HG02938 (cell line): ENCODE data around the gene SP5.
"Not testable (repeated sequence)": the region's sequence is repeated elsewhere in the genome, so short reads cannot be mapped to it uniquely, and the experiment has no call there.

Source experiments
- ATAC-seq: cut with Tn5 transposase; IDR thresholded peaks from one replicate; pipeline ENCODE4 v1.9.1; 2021; ENCODE audit warnings: mild to moderate bottlenecking, moderate library complexity; ENCODE audit not compliant: unreplicated experiment

The SP5 gene

DNA sequence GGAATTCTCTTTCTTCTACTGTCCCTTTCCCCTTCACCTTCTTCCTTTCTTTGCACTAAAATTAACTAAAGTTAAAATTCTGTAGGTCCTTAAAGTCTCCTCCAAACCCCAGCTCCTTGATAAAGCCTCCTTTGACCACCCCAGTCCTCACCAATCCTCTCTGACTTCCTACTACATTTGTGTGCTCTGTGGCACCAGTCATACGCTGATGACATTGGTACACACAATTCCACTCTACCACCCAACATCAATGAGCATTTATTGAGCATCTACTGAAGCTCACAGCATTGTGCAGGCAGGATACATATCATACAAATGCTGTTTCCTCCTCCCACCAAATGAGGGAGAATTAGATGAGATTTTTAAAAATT, 4.5 kb upstream of the SP5 start:
- no peak for ATAC-seq

DNA sequence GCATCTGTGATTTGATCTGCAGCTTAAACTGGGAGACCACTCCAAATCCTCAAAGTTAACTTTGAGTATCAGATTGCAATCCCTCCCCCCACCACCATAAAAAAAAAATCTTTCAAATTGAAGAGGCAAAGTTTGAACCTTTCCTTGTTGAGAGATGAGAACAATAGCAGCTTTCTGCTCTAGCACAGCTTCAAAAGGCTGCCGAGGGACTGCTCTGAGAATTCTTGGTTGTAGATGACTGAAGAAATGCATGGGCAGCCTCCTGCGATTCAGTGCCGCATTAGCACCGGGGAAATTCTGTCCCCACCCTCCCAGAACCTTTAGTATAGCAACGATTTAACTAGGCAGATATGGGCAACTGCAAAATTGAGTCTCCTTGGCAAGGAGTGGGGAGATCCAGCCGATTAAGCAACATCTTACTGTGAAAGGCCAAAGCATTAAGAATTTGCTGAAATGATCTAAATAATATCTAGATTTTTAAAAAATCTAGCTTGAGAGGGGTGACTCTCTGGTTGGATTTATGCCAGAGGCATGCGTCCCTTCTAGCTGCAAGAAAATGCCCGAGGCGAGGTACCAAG, 3.9 kb upstream of the SP5 start:
- ATAC-seq, result no peak

DNA sequence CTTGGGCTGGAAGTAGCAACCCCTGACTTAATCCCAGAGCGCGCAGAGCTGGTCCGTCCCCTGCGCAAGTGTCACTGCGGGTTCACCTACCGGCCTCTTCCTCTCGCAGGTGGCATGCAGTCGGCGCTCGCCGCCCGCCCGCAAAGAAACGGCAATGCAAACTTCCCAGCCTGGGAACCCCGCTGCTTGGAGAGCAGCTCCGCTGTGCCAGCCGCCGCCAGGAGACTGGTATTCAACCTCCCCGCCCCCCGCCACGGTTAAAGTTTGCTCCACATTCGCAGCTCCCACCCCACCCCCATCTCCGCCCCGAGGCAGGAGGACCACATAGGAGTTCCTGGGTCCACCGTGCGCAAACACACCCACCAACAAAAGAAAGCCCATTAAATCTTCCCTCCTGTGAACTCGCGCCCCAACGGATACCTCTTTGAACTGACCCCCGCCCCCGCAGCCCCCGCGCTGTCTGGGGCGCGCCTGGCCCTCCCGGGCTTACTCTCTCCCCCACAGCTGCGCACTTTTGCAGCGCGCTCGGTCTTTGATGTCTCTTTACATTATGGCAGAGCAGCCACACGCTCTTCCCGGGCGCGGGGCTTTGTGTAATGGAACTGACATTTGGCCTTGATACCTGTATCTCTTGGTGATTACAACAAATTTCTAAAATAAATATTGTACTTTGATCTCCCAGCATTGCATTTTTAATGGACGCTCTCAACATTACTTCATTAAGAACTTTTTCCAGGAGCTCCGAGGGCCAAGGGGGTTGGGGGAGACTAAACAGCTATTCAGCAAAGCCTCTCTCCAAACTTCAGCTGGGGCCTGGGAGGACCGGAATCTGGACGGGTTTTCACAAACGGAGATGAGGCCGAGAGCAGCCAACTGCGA, 3.1 kb upstream of the SP5 start:
- ATAC-seq, result no peak

DNA sequence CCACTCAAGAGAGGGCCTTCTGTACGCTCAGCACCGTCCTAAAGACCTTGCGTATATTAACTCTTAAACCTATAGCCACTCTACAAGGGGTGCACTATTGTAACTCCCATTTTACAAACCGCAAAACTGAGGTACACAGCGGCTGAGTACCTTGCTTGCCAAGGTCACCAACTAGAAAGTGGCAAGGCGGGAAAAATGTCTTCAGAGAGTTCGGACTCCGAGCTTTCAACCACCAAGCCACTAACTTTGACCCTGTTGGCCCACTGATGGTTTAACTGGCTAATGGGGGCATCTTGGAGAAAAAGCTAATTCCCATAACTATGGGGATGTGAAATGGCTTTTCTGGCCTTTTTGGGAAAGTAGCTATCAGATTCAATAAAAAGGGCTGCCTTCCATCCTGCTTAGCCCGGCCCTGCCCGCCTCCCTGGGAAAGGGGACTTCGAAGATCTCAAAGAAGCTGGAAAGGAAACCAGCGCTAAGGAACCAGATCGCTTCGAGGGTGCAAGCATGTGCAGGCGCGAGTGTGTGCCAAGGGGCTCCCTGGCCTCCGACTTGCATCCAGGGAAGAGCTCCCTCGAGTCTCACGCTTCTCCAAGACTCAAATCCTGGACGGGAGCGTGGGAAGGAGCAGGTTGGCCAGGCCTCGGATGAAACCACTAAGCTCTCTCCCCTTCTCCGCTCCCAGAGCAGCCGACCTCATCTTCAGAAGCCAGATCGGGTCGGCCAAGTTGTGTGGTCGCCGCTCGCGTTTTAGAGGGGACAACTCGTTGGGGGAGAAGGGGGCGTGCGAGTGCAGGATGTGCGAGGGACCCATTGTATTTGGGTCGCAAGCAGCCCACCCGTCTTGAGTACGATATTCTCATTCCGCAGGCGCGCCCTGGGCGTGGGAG, 2.2 kb upstream of the SP5 start:
- no peak for ATAC-seq

DNA sequence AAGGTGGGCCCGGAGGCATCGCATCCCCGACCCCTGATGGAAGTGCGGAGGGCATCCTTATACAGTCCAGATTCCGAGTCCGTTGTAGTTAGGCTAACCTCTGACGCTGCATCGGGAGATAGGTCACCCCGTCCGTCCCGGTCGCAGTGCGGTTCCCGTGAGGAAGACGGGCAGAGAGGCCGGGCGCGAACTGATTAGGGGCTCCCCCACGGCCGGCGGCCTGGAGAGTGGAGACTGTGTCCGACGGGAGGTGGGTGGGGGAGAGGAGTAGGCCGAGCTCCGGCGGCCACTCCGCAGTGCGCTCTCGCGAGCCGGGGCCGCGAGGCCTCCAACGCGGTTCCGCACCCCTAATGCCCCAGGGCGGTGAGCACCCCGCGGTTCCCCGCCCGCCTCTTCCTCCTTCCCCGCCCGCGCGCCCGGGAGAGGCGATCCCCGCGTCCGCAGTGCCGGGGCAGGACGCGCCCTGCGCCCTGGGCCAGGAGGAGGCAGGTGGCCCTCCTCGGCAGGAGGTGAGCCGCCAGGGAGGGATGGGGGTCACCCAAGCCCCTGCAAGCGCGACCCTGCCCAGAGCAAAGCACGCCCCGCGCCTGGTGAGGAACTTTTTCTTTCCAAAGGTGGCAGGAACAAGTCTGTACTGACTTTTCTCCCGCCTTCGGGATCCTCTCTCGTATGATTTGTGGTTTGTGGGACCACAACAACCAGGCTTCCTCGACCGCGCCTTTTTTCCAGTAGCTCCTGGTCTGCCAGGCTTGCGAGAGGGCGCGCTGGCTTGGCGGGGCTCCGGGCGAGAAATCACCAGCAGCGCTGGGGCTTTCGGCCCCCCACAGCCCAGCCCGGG, 1.4 kb upstream of the SP5 start:
- ATAC-seq, result no peak

- ATAC-seq, result no peak
These were observed 616 bp upstream of the SP5 start for GRCh38 chr2:170714381-170715061.

- no peak for ATAC-seq
These were observed 1.0 kb downstream of the SP5 start for GRCh38 chr2:170715932-170716777.

GRCh38 chr2:170716851-170717598, 1.9 kb downstream of the SP5 start:
- ATAC-seq, result no peak

- no peak for ATAC-seq
These were observed 2.4 kb downstream of the SP5 start for GRCh38 chr2:170717599-170717963.

- no peak for ATAC-seq
These were observed 3.0 kb downstream of the SP5 start for GRCh38 chr2:170717991-170718589.

GRCh38 chr2:170719810-170720209, 4.7 kb downstream of the SP5 start:
- no peak for ATAC-seq

GRCh38 chr2:170721678-170722077, 6.5 kb downstream of the SP5 start:
- ATAC-seq, result no peak

DNA sequence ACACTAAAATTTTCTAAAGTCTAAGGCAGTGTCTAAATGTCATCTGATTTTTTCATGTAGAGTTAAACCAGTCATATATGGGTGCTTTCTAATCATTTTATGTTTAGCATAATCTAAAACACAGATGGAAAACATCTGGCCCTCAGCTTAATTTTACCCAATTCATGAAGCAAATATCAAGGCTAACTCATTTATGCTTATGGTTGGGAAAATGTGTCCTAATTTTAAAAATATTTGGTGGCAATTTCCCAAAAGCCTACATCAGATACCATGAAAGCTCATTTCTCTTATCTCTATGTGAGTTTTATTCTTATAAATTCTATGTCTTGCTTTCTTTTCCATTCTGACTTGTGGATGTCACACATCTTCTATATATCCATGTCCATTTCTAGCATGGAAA, 7.2 kb downstream of the SP5 start:
- no peak for ATAC-seq

DNA sequence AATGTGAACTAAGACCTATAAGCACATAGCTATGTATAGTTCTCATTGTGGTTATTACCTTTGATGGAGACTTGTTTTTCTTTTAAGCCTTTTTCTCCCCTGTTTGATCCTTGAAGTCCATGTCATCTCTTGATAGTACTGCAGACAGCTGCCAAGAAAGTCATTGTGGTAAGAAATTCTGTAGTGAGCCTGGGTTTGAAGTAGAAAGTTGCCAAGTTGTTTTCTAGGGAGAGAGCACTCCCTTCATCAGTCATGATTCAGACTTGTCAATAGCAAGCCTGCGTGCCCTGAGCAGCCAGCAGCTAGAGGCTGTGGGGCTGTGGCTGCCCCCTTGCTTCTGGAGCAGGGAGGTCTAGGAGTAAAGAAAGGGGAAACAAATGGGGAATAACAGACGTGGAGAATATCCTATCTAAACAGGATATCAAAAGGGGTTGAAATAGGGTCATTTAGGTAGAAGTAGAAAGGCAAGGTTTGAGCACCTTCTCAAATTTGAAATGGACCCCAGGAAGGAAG, 8.4 kb downstream of the SP5 start:
- ATAC-seq, result no peak

- no peak for ATAC-seq
These were observed 18.9 kb downstream of the SP5 start for GRCh38 chr2:170733798-170734600.

DNA sequence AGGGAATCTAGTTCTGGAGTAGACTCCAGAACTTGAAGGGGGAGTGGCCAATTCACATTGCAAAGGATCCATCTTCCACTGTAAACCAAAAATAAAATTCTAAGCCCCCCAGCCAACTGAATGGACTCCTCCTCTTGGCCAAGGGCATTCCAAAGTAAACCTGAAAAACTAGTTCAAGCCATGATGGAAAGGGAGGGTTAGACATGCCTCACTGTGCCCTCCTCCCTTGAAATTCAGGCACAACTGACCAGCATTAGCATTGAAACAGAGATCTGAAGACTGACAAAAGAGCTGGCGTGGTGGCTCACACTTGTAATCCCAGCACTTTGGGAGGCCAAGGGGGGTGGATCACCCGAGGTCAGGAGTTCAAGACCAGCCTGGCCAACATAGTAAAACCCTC, 19.5 kb downstream of the SP5 start:
- not testable (repeated sequence) for ATAC-seq

GRCh38 chr2:170736628-170737027, 21.5 kb downstream of the SP5 start:
- no peak for ATAC-seq
